Adipocyte (in vitro differentiated cells): ENCODE results near the gene SRXN1.

Experiments
- DNase-seq: peaks from one replicate; pipeline ENCODE4 v3.0.0-alpha.2; 2015; ENCODE audit warnings: low read depth
- H3K27me3 ChIP-seq: replicated peaks from 2 replicates; pipeline ENCODE4 v1.7.0; 2013; ENCODE audit warnings: mild to moderate bottlenecking, low read length, moderate library complexity; ENCODE audit not compliant: control insufficient read depth, insufficient read depth
- H3K36me3 ChIP-seq: 2 replicates; pipeline ENCODE4 v1.7.0; 2013; ENCODE audit warnings: low read length, mild to moderate bottlenecking, moderate library complexity; ENCODE audit not compliant: control insufficient read depth, insufficient read depth, severe bottlenecking
- H3K4me1 ChIP-seq: 2 replicates; pipeline ENCODE4 v1.7.0; 2013; ENCODE audit warnings: mild to moderate bottlenecking, low read length, moderate library complexity; ENCODE audit not compliant: control insufficient read depth, insufficient read depth
- H3K4me3 ChIP-seq: 2 replicates; pipeline ENCODE4 v1.7.0; 2013; ENCODE audit warnings: mild to moderate bottlenecking, low read length, moderate library complexity
- H3K9ac ChIP-seq: 2 replicates; pipeline ENCODE4 v1.7.0; 2013; ENCODE audit warnings: mild to moderate bottlenecking, low read length, moderate library complexity
- H3K9me3 ChIP-seq: 2 replicates; pipeline ENCODE4 v1.7.0; 2013; ENCODE audit warnings: mild to moderate bottlenecking, low read length, moderate library complexity; ENCODE audit not compliant: control insufficient read depth

Gene SRXN1

GRCh38 chr20:625360-625932 is 27.6 kb downstream of the SRXN1 start:
- DNase-seq = no peak
- peaks cover 9% of the 10 kb centered on the region for H3K9me3 ChIP-seq
- no peak overlapping the region for H3K4me3 ChIP-seq
- peaks cover 61% of the 10 kb centered on the region for H3K27me3 ChIP-seq
- H3K9ac ChIP-seq = no peak overlapping the region
- no peaks in the 10 kb centered on the region for H3K4me1 ChIP-seq
- no peaks in the 10 kb centered on the region for H3K36me3 ChIP-seq

- Histone ChIP-seq H3K4me1 (no peaks in the 10 kb centered on the region), H3K4me3 (no peak overlapping the region), H3K36me3 (no peaks in the 10 kb centered on the region), H3K27me3 (peaks cover 47% of the 10 kb centered on the region), H3K9ac (no peak overlapping the region), H3K9me3 (peaks cover 10% of the 10 kb centered on the region)
- DNase-seq = no peak
Observed at GRCh38 chr20:623704-624103, 29.3 kb downstream of the SRXN1 start.

- no peak overlapping the region for H3K4me3 ChIP-seq
- H3K4me1 ChIP-seq = no peaks in the 10 kb centered on the region
- peaks cover 17% of the 10 kb centered on the region for H3K9me3 ChIP-seq
- no peak overlapping the region for H3K9ac ChIP-seq
- DNase-seq = no peak
- H3K27me3 ChIP-seq = peaks cover 40% of the 10 kb centered on the region
- no peaks in the 10 kb centered on the region for H3K36me3 ChIP-seq
Observed at GRCh38 chr20:623021-623420, 30.0 kb downstream of the SRXN1 start.

DNA sequence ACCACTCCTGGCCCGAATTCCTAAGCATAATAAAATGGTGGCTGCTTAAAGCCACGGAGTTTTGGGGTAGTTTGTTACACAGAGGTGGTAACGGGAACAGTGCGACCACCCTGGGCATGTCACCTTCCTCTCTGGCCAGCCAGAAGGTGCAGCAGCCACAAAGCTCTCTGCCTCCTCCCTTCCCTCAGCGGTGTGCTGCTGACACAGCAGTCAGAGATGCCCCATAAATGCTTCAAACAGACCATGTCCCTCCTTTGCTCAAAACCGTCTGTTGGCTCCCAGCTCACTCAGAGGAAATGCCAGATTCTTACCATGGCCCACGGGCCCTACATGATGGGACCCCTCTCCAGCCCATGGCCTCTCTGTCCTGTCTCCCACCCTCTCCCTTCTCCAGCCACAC is 30.8 kb downstream of the SRXN1 start:
- H3K36me3 ChIP-seq = no peaks in the 10 kb centered on the region
- H3K9ac ChIP-seq = no peak overlapping the region
- DNase-seq = no peak
- peaks cover 33% of the 10 kb centered on the region for H3K27me3 ChIP-seq
- peaks cover 25% of the 10 kb centered on the region for H3K9me3 ChIP-seq
- no peak overlapping the region for H3K4me3 ChIP-seq
- no peaks in the 10 kb centered on the region for H3K4me1 ChIP-seq

- no peak overlapping the region for H3K4me3 ChIP-seq
- DNase-seq = no peak
- no peaks in the 10 kb centered on the region for H3K36me3 ChIP-seq
- peaks cover 26% of the 10 kb centered on the region for H3K9me3 ChIP-seq
- H3K27me3 ChIP-seq = peaks cover 32% of the 10 kb centered on the region
- H3K4me1 ChIP-seq = no peaks in the 10 kb centered on the region
- no peak overlapping the region for H3K9ac ChIP-seq
Observed at GRCh38 chr20:621125-621756, 31.8 kb downstream of the SRXN1 start.

DNA sequence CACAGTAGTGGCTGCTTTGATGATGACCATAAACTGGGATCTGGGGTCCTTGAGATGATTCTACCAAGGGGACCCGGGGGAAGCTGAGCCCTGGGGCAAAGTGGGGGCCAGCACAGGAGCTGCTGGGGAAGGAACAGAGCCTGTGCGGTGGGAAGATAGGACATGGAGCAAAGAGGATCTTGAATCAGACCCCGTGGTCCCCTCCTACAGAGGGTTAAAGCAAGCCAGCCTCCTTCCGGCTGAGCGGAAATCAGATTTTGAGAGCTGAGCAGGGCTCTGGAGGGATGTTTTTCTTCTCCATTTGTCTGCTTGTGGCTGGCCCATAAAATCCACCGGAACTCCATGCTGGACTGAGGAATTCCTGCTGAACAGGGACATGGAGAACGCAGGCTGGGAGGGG is 32.8 kb downstream of the SRXN1 start:
- Histone ChIP-seq H3K9ac (no peak overlapping the region), H3K36me3 (no peaks in the 10 kb centered on the region), H3K27me3 (peaks cover 32% of the 10 kb centered on the region), H3K4me1 (no peaks in the 10 kb centered on the region), H3K4me3 (no peak overlapping the region), H3K9me3 (peaks cover 20% of the 10 kb centered on the region)
- no peak for DNase-seq

GRCh38 chr20:618980-619379 is 34.0 kb downstream of the SRXN1 start:
- no peak overlapping the region for H3K4me3 ChIP-seq
- peaks cover 17% of the 10 kb centered on the region for H3K9me3 ChIP-seq
- H3K4me1 ChIP-seq = no peaks in the 10 kb centered on the region
- H3K9ac ChIP-seq = no peak overlapping the region
- no peaks in the 10 kb centered on the region for H3K36me3 ChIP-seq
- no peak for DNase-seq
- H3K27me3 ChIP-seq = peaks cover 31% of the 10 kb centered on the region

GRCh38 chr20:617934-618690 is 34.9 kb downstream of the SRXN1 start:
- H3K9me3 ChIP-seq = peaks cover 17% of the 10 kb centered on the region
- H3K4me1 ChIP-seq = no peaks in the 10 kb centered on the region
- no peak overlapping the region for H3K9ac ChIP-seq
- peaks cover 31% of the 10 kb centered on the region for H3K27me3 ChIP-seq
- DNase-seq = no peak
- H3K36me3 ChIP-seq = no peaks in the 10 kb centered on the region
- H3K4me3 ChIP-seq = no peak overlapping the region

DNA sequence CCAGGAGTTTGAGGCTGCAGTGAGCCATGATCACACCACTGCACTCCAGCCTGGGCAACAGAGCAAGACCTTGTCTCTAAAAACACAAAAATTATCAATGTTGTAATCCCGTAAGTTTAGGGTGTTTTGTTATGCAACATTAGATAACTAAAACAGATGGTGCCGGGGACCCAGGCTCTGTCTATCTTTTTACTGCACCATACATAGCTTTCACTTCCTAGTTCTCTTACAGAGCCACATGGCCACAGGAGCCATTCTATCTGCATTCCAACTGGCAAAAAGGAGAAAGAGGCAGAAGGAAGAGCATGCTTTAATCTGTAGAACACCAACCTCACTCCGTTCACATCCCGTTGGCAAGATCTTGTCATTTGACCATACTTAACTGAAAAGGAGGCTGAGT is 37.5 kb downstream of the SRXN1 start:
- Histone ChIP-seq H3K36me3 (no peaks in the 10 kb centered on the region), H3K9ac (no peak overlapping the region), H3K9me3 (peaks cover 17% of the 10 kb centered on the region), H3K27me3 (peaks cover 47% of the 10 kb centered on the region), H3K4me3 (no peak overlapping the region), H3K4me1 (no peaks in the 10 kb centered on the region)
- DNase-seq = no peak

DNA sequence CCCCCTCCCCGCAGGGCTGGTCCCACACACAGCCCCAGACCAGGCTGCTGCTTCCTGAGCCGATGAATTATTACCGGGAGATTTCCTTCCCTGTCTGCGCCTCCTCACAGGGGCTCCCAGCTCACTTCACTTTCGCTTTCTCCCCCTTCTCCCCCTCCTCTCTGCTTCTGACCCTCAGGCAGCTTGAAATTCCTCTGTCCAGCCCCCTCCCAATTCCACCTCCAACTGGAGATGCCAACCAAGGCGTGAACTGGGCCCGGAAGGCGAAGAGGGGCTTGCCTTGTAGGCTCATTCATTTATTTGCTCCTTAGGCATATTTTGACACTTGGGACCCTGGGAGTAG is 41.2 kb downstream of the SRXN1 start:
- peaks cover 78% of the 10 kb centered on the region for H3K27me3 ChIP-seq
- no peaks in the 10 kb centered on the region for H3K4me1 ChIP-seq
- no peak overlapping the region for H3K9ac ChIP-seq
- no peaks in the 10 kb centered on the region for H3K36me3 ChIP-seq
- no peak for DNase-seq
- no peaks in the 10 kb centered on the region for H3K9me3 ChIP-seq
- no peak overlapping the region for H3K4me3 ChIP-seq

DNA sequence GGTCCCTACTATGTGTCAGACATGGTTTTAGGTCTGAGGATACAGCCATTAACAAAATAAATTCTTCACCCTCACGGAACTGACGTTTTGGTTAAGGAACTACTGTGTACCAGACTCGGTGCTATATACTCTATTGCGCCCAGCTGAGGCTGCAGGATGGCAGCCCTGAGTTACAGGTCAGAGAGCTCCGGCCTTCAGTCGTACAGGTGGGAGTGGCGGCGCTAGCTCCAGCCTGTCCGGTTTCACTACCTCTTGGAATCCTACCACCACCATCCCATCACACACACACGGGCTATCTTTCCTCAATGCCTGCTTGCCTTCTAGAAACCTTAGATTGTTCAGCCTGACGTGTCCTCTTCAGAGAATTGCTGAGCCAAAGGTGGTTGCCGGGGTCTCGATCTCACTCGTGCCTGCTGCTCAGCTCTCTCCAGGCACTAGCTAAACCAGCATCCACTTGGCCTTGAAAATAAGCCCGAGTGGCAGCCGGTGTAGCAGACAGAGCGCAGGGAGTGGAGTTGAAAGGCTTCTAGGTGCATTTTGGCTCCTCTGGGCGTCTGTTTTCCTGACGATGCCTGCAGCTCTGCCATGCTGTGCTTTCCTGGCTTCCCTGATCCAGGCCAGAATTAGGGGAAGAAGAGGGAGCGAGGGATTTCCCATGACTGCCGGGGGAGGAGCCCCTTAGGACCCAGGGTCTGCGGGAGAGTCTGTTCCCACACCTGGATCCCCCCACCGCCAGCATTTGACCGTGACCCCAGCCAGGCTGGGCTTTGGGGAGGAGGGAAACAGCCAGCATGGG is 41.8 kb downstream of the SRXN1 start:
- H3K4me1 ChIP-seq = no peaks in the 10 kb centered on the region
- no peaks in the 10 kb centered on the region for H3K9me3 ChIP-seq
- no peak for DNase-seq
- H3K36me3 ChIP-seq = no peaks in the 10 kb centered on the region
- no peak overlapping the region for H3K4me3 ChIP-seq
- H3K9ac ChIP-seq = no peak overlapping the region
- H3K27me3 ChIP-seq = peaks cover 80% of the 10 kb centered on the region
